DMS153 treated with DMSO at 0.1 percent for 48 hours (cell line): ENCODE data around the gene MTMR12.
"Not testable (repeated sequence)": the region's sequence is repeated elsewhere in the genome, so short reads cannot be mapped to it uniquely, and the experiment has no call there.

Experiments used
- DNase-seq: peaks from one replicate; lab custom pipeline; 2025; ENCODE audit not compliant: unreplicated experiment; lab: John Stamatoyannopoulos, UW

Gene MTMR12

DNA sequence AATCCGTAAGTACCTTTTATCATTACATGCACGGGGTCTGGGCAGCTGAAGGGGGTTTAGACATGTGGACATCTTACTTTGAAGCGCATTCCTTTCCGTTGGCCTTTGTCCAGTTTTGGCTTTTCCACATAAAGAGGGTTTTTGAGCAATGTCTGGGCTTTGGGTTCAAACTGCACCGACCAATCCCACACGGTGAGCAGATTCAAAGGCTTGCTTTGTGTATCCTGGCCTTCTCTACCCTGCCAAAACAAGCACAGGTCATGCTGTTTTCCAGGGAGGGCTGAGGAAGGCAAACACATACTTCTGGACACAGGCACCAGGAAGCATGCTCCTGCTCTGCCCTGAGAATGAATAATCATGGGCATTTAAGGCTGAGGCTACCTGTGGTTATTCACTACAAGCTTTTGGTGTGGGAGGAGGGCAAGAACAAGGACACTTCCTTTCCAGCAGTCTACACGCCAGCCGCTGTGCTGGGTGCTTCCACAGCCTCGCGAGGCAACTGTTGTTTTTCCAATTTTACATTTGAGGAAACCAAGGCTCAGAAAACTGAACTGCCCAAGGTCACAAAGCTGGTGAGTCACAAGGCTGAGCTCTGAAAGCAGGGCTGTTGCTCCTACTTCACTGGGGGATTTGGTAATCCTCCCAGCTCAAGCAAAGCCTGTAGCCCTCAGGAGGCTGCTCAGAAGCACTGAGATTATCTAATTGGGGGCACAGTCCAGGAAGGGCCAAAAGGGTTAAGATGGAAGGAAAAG is 78.9 kb downstream of the MTMR12 start:
- DNase-seq = no peak

GRCh38 chr5:32233220-32233695 is 79.5 kb downstream of the MTMR12 start:
- no peak for DNase-seq

GRCh38 chr5:32232441-32233219 is 80.1 kb downstream of the MTMR12 start:
- peak; percentile 91 for DNase-seq

- DNase-seq = no peak
These were observed 80.8 kb downstream of the MTMR12 start for GRCh38 chr5:32231929-32232328.

- DNase-seq = no peak
These were observed 81.5 kb downstream of the MTMR12 start for GRCh38 chr5:32231241-32231640.

- no peak for DNase-seq
These were observed 82.2 kb downstream of the MTMR12 start for GRCh38 chr5:32230356-32231099.

GRCh38 chr5:32229586-32229985 is 83.2 kb downstream of the MTMR12 start:
- DNase-seq = no peak

- DNase-seq = no peak
These were observed 83.9 kb downstream of the MTMR12 start for GRCh38 chr5:32228816-32229215.

DNA sequence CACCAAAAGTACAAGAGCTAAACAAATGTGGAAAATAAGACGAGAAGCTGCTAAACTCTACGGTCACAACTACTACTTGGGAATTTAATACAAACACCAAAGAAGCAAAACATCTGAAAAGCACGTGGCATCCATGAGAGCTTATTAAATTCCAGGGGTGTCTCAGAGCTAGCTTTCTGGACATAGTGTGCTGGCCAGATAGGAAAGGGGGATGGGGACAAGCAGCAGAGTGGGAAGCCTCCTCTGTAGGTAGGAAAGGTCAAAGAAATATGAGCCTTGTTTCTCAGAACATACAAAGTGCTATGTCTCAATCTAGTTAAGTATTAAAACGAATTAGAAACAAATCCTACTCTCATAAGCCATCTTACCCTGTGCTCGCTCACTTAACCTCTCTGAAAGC is 87.3 kb downstream of the MTMR12 start:
- no peak for DNase-seq

GRCh38 chr5:32223972-32224609 is 88.6 kb downstream of the MTMR12 start:
- no peak for DNase-seq

DNA sequence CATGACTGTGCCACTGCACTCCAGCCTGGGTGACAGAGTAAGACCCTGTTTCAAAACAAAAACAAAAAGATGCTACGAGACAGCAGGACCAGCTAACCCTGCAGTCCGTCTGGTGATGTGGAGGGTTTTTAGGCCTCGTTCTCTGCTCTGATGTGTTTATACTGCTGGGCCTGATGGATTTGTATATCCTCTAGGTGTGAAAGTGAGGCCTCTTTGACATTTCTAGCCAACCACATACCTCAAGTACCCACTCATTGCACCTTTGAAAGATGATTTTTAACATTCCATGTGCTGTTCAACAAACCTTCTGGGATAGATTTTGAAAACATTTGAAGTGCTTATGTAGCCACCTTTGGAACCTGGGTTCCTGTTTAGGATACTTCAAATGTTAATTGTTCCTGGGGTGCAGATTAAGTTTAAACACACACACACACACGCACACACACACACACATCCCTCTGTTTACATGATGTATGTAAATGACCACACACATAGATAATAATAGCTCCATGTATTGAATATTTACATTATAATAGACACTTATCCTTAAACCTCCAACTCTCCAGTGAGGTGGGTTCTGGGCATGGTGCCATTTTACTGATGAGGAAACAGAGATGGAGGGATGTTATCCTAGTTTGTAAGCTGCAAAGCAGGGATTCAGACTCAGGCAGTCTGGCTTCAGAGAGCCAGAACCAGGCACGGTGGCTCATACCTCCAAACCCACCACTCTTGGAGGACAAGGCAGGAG is 89.8 kb downstream of the MTMR12 start:
- DNase-seq = no peak

DNA sequence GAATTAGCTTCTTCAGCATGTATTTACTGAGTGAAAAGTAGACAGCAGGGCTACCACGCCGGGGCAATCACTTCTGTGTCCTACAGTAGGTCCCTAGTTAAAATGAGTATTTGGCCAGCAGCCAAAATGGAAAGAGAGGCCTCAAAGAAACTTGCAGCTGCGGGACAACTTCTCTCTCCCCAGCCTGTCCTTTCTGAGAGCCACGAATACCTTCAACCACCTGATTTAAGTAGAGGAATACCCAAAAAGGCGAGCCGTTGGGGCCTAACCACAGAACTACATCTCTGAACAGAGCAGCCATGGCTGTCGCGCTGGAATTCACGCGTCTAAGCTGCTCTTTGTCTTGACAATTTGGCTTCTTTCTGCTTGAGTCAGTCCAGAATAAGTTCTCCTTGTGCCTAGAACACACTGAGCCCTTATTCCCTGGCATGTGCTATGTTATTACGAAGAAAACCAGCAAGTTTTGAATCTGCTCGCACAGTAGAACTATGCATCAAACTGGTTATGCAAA is 94.8 kb downstream of the MTMR12 start:
- DNase-seq = no peak

DNA sequence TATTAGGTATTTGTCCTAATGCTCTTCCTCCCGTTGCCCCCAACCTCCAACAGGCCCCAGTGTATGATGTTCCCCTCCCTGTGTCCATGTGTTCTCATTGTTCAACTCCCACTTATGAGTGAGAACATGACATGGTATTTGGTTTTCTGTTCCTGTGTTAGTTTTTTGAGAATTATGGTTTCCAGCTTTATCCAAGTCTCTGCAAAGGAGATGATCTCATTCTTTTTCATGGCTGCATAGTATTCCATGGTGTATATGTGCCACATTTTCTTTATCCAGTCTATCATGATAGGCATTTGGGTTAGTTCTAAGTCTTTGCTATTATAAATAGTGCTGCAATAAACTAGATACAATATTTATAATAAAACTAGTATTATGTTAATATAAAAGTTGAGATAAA is 98.4 kb downstream of the MTMR12 start:
- DNase-seq = not testable (repeated sequence)

GRCh38 chr5:32210151-32210550 is 102.6 kb downstream of the MTMR12 start:
- no peak for DNase-seq

- DNase-seq = not testable (repeated sequence)
These were observed 103.9 kb downstream of the MTMR12 start for GRCh38 chr5:32208837-32209236.

DNA sequence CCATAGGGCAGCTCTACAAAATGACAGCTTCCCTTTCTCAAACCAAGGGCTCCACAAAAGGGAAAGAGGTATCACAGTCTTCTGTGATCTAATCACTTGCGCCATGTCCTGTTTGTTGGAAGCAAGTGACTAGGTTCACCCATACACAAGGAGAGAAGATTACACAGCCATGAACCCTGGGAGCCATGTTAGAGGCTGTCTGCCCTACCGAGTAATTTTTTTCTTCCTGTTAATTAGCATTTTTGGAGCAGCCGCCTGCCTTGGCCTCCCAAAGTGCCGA is 105.4 kb downstream of the MTMR12 start:
- DNase-seq = no peak

DNA sequence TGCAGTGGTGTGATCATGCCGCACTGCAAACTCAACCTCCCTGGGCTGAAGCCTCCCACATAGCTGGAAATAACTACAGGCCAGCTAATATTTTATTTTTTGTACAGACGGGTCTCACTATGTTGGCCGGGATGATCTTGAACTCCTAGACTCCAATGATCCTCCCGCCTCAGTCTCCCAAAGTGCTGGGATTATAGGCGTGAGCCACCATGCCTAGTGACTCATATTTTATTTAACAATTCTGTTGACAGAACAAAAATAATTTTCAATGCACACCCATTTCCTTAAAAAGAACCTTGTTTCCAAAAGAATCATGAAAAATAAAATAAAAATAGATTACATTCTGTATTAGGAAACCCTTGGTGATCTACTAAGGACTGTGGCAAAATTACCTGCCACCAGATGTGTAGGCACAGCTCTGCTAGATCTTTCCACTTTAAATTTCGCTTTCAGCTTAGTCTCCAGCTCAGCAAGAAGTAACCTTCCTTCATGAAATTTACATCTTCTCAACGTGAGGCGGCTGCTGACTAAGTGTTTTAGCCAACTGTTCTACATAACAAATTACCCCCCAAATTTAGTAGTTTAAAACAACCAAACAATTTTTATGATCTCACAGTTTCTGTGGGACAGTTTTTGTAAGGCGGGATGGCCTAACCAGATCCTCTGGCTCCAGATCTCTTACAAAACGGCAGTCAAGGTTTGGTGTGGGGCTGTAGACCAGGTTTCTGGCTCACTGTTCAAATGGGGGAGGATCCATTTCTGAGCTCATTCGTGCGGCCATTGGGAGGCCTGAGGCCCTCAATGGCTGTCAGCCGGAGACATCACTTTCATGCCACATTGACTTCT is 106.0 kb downstream of the MTMR12 start:
- no peak for DNase-seq

DNA sequence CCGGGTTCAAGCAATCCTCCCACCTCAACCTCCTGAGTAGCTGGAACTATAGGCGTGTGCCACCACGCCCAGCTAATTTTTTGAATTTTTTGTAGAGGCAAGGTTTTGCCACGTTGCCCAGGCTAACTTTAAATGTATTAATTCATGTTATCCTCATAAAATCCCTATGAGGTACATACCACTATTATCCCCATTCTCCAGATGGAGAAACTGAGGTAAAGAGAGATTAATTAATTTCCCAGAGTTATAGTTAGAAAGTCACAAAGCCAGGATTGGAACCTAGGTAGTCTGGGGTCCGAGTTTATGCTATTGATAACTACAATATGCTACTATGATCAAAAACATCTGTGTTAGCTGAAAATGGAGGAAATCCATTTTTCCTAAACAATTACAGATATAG is 106.7 kb downstream of the MTMR12 start:
- DNase-seq = no peak

DNA sequence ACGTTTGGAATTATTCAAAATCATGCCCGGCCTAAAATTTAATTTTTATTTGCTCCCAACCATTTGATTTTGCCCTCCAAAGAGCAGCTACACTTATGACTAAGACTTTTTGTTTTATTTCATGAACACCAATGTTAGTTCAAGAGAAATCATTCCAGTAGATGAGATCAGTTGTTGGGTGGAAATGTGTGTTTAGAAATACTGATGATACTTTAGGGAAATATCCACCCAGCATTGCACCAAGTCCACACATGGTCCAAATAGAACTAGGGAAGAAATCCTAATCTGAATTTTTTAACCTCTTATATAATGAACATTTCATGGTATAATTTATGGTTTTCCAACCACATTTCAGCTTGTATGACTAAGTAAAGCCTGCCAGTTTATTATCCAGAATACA is 110.3 kb downstream of the MTMR12 start:
- no peak for DNase-seq
